Fibroblast of lung (primary cell): ENCODE results near the gene SCFD2. TPM values are rescaled to one million over a fixed set of nuclear protein-coding genes. Genes with fewer than 3 reads are reported as not detected.

Experiments
- DNase-seq, 2 donors: peaks; one replicate each; pipeline versions ENCODE4 v3.0.0 to v3.0.0-alpha.2; 2010; ENCODE audit warnings: low read depth in 2 of 2
- H2AFZ ChIP-seq: 2 replicates; pipeline ENCODE4 v1.5.1; 2012; ENCODE audit warnings: low read length, control low read depth, inconsistent platforms
- H3K27ac ChIP-seq: 2 replicates; pipeline ENCODE4 v1.5.1; 2011; ENCODE audit warnings: low read length, control low read depth; ENCODE audit not compliant: insufficient read depth
- H3K27me3 ChIP-seq: 2 replicates; pipeline ENCODE4 v1.5.1; 2011; ENCODE audit warnings: mild to moderate bottlenecking, low read length; ENCODE audit not compliant: control insufficient read depth, insufficient read depth
- H3K36me3 ChIP-seq: 2 replicates; pipeline ENCODE4 v1.5.1; 2011; ENCODE audit warnings: low read length; ENCODE audit not compliant: control insufficient read depth, insufficient read depth
- H3K4me1 ChIP-seq: 2 replicates; pipeline ENCODE4 v1.5.1; 2011; ENCODE audit warnings: low read length; ENCODE audit not compliant: control insufficient read depth, insufficient read depth; ENCODE audit errors: extremely low read depth
- H3K4me2 ChIP-seq: 2 replicates; pipeline ENCODE4 v1.5.1; 2011; ENCODE audit warnings: low read length, control low read depth; ENCODE audit not compliant: insufficient read depth; ENCODE audit errors: extremely low read depth
- H3K4me3 ChIP-seq, 4 experiments: fragments of 200-600 bp in 1 of 4; sonication (generic) in 1 of 4; replicated peaks in 1 of 4; 2 replicates each; pipeline ENCODE4 v1.5.1; 2011 to 2016; ENCODE audit warnings: low read length in 4 of 4, low read depth in 3 of 4, mild to moderate bottlenecking in 3 of 4, control low read depth in 2 of 4, inconsistent platforms in 1 of 4, mixed read lengths in 1 of 4; ENCODE audit not compliant: insufficient read depth in 1 of 4; ENCODE audit errors: control extremely low read depth in 1 of 4
- H3K79me2 ChIP-seq: 2 replicates; pipeline ENCODE4 v1.5.1; 2012; ENCODE audit warnings: mild to moderate bottlenecking, low read length, inconsistent platforms; ENCODE audit not compliant: control insufficient read depth, insufficient read depth
- H3K9ac ChIP-seq: 2 replicates; pipeline ENCODE4 v1.5.1; 2011; ENCODE audit warnings: mild to moderate bottlenecking, low read length, control low read depth; ENCODE audit not compliant: insufficient read depth
- H3K9me3 ChIP-seq: 2 replicates; pipeline ENCODE4 v1.5.1; 2012; ENCODE audit warnings: low read depth, low read length; ENCODE audit not compliant: control insufficient read depth, insufficient read depth
- H4K20me1 ChIP-seq: 2 replicates; pipeline ENCODE4 v1.5.1; 2011; ENCODE audit warnings: low read length; ENCODE audit not compliant: control insufficient read depth, insufficient read depth; ENCODE audit errors: extremely low read depth
- EZH2 ChIP-seq: IDR thresholded peaks from 2 replicates; pipeline ENCODE4 v1.5.1; 2012; ENCODE audit warnings: low read length, control low read depth, mild to moderate bottlenecking; ENCODE audit errors: missing control alignments
- polyA plus RNA-seq, 2 donors: library from polyadenylated mRNA; depleted of rRNA in 1 of 2; stranded (reverse) in 1 of 2; unstranded in 1 of 2; fragments of >200 nt; gene quantifications; 2 replicates each; pipeline ENCODE4 v1.2.1, GENCODE V29; 2011 to 2012; ENCODE audit warnings: missing spikeins in 1 of 2
- total RNA-seq: library from RNA; depleted of rRNA; stranded (reverse); fragments of >200 nt; gene quantifications from 2 replicates; pipeline ENCODE4 v1.2.1, GENCODE V29; 2014
- TF ChIP-seq, protein P1 (sequence below), 2 donors: IDR thresholded peaks in 1 of 2; conservative IDR thresholded peaks in 1 of 2; 1 replicate in 1 of 2; 2 replicates in 1 of 2; pipeline ENCODE4 v1.5.1; 2011 to 2012; ENCODE audit warnings: low read length in 2 of 2, control low read depth in 1 of 2, inconsistent platforms in 1 of 2, low read depth in 1 of 2, mild to moderate bottlenecking in 1 of 2

The SCFD2 gene
- total and polyA plus RNA-seq, 2 donors (not counting 1 experiment from before 2014, with no cell fraction given) = 16.2 to 23.1 TPM

DNA sequence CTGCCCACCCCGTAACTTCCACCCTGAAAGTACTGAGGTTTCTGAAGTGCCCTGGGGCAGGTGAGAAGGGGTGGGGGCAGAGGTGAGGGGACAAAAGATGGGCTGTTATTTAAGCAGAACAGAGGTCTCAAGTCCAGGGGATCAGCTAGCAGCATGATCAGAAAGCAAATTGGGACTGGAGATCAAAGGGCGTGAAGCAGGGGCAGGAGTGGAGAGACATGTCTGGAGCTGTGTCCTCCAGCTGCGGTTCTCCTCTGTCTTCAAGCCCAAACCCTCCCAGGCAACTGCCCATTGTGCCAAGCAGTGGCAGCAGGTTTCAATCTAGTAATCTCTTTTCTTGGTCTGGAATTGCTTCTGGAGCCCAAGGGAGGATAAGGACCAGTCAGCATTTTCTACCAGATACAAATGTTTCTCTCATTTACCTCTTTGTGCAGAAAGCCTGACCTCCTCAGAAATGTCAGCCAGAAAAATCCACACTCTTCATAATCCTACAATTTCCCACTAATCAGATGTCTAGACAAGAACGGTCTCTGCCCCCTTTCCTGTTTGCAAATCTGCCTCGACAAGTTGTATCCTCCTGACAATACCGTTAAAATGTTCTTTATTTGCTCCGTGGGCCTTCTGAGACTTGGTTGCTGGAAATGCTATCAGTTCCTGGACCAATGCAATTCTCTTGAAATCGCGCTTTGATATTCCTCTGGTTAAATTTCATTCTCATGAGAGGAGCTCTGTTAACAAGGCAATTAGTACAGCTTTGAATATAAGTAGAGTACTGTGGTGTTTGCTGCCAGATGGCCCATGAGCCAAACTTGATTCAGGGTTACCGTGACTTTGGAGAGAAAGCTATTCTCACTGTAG lies 526.9 kb downstream of the SCFD2 start:
- no peak for DNase-seq
- Histone ChIP-seq H2AFZ (no peak overlapping the region), H3K36me3 (no peaks in the 10 kb centered on the region), H3K79me2 (no peaks in the 10 kb centered on the region), H3K9ac (no peak overlapping the region), H3K4me1 (no peaks in the 10 kb centered on the region), H4K20me1 (no peaks in the 10 kb centered on the region), H3K9me3 (no peaks in the 10 kb centered on the region), H3K4me3 (no peak overlapping the region), H3K27me3 (peaks cover 2% of the 10 kb centered on the region), H3K27ac (no peak overlapping the region), H3K4me2 (no peak overlapping the region)
- TF ChIP-seq EZH2 = no peak
- TF ChIP-seq, protein P1, sequence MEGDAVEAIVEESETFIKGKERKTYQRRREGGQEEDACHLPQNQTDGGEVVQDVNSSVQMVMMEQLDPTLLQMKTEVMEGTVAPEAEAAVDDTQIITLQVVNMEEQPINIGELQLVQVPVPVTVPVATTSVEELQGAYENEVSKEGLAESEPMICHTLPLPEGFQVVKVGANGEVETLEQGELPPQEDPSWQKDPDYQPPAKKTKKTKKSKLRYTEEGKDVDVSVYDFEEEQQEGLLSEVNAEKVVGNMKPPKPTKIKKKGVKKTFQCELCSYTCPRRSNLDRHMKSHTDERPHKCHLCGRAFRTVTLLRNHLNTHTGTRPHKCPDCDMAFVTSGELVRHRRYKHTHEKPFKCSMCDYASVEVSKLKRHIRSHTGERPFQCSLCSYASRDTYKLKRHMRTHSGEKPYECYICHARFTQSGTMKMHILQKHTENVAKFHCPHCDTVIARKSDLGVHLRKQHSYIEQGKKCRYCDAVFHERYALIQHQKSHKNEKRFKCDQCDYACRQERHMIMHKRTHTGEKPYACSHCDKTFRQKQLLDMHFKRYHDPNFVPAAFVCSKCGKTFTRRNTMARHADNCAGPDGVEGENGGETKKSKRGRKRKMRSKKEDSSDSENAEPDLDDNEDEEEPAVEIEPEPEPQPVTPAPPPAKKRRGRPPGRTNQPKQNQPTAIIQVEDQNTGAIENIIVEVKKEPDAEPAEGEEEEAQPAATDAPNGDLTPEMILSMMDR (conservative IDR thresholded peaks at IDR 0.05 in 1 of 2, IDR thresholded peaks at IDR 0.05 in 1 of 2; ENCODE audit: low read depth in 1 of 2, low read length in 2 of 2) = no peak

DNA sequence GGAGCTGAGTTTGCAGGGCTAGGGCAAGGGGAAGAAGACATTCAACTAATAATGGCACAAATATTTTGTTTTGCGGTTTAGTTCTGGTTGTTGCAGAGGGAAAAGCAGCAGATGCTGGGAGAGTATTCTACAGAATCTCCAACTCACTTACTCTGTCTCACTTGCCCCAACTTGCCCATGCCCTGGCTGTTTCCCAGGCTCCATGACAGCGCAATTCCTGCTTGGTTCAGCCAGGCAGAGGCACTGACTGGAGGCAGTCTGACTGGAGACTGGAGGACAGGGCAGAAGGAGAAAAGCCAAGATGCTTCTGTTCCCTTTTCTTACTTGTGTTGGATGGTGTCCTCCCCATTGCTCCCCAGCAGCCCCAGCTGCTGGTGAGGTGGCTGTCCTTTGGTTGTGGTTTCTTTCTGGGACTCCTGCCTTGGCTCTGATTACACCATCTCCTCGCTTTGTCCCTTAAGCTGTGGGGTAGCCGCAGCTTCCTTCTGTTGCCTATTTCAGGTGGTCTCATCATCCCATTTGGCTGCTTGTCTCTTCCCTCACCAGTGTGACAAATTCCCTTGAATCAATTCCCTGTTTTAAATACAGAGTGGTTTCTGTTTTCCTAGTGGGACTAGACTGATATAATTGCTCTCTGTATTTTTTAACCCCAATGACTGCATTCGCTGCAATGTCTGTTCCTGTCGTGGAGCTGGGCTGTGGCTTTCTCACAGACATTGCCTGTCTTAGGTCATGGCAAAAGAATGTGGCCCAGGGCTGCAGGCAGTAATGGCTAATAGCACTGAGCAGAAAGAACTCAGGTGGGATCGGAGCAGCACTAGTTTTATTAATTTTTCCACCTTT lies 527.9 kb downstream of the SCFD2 start:
- H3K27me3 ChIP-seq = no peaks in the 10 kb centered on the region
- no peaks in the 10 kb centered on the region for H3K36me3 ChIP-seq
- no peak overlapping the region for H2AFZ ChIP-seq
- no peak overlapping the region for H3K4me2 ChIP-seq
- H3K9ac ChIP-seq = no peak overlapping the region
- H3K4me1 ChIP-seq = no peaks in the 10 kb centered on the region
- TF ChIP-seq EZH2 = no peak
- TF ChIP-seq, protein P1 (conservative IDR thresholded peaks at IDR 0.05 in 1 of 2, IDR thresholded peaks at IDR 0.05 in 1 of 2; ENCODE audit: low read depth in 1 of 2, low read length in 2 of 2) = no peak
- no peaks in the 10 kb centered on the region for H3K9me3 ChIP-seq
- no peak overlapping the region for H3K4me3 ChIP-seq
- no peaks in the 10 kb centered on the region for H3K79me2 ChIP-seq
- H3K27ac ChIP-seq = no peak overlapping the region
- no peaks in the 10 kb centered on the region for H4K20me1 ChIP-seq
- DNase-seq = peak; percentile 42 to 87

DNA sequence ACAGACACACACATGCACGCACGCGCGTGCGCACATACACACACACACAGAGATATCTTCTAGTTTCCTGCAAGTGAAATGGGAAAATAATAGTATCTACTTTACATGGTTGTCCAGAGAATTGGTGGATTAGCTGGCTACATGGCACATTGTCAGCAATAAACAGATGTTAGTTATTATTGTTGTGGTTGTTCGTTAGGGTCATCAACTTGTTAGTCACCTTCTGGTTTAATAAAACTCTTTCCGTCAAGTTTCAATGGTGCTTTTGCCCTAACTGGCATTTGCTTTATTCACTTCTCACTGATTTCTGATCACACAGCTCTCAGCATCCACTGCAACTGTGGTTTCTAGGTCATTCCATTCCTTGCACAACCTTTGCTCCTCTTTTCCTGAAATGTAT lies 529.2 kb downstream of the SCFD2 start:
- Histone ChIP-seq H3K36me3 (no peaks in the 10 kb centered on the region), H3K4me3 (no peak overlapping the region), H2AFZ (no peak overlapping the region), H3K27me3 (no peaks in the 10 kb centered on the region), H3K9ac (no peak overlapping the region), H3K79me2 (no peaks in the 10 kb centered on the region), H3K4me1 (no peaks in the 10 kb centered on the region), H3K27ac (no peak overlapping the region), H3K9me3 (no peaks in the 10 kb centered on the region), H4K20me1 (no peaks in the 10 kb centered on the region), H3K4me2 (no peak overlapping the region)
- no peak for DNase-seq
- no peak for TF ChIP-seq EZH2
- TF ChIP-seq, protein P1 (conservative IDR thresholded peaks at IDR 0.05 in 1 of 2, IDR thresholded peaks at IDR 0.05 in 1 of 2; ENCODE audit: low read depth in 1 of 2, low read length in 2 of 2) = no peak
